HCT116 (cell line): ENCODE data around the gene FNBP1L. TPM values are rescaled to one million over a fixed set of nuclear protein-coding genes. Genes with fewer than 3 reads are reported as not detected.

Experiments used
- ATAC-seq: fragments of 200-7000 bp; cut with Tn5 transposase; 2 replicates; pipeline ENCODE4 v1.9.1; 2020; ENCODE audit warnings: mild to moderate bottlenecking, moderate library complexity
- BruUV-seq: library from RNA; stranded (reverse); fragments of 400-500 nt; replicated peaks from 2 replicates; lab custom pipeline; 2021; lab: Mats Ljungman, UMichigan
- CTCF ChIA-PET: fragments of 300-600 bp; sonication (Branson Sonifier 250); formaldehyde crosslinking; loops from one replicate; lab custom pipeline; 2021; ENCODE audit warnings: antibody characterized with exemption; lab: Charles Lee
- POLR2A ChIA-PET: fragments of 300-600, 350-600 bp; sonication (Branson Sonifier 250); formaldehyde crosslinking; loops from one replicate; lab custom pipeline; 2021; ENCODE audit warnings: antibody characterized with exemption; lab: Charles Lee
- RAD21 ChIA-PET, 2 experiments: fragments of 300-600 bp; sonication (Branson Sonifier 250); formaldehyde crosslinking; loops; one replicate each; lab custom pipeline; 2023; ENCODE audit warnings: low total read pairs in 2 of 2; ENCODE audit not compliant: uncharacterized antibody in 2 of 2, unreplicated experiment in 2 of 2, low non-redundant PET in 1 of 2; lab: Charles Lee
- DNase-seq: peaks from one replicate; pipeline ENCODE4 v3.0.0-alpha.2; 2010; ENCODE audit warnings: low read depth, low spot score
- H2AFZ ChIP-seq: fragments of 200-600 bp; shearing (Covaris generic), sonication (generic); 2 replicates; pipeline ENCODE4 v1.6.1; 2017; ENCODE audit warnings: low read depth, mixed run types, mixed read lengths, antibody characterized with exemption, low read length; ENCODE audit not compliant: poor library complexity, severe bottlenecking
- H3K27ac ChIP-seq: 2 replicates; pipeline ENCODE4 v1.5.1; 2012; ENCODE audit warnings: low read depth, low read length
- H3K27me3 ChIP-seq: fragments of 200-600 bp; sonication (generic); 2 replicates; pipeline ENCODE4 v1.6.1; 2016; ENCODE audit warnings: mixed run types, low read length, mixed read lengths; ENCODE audit not compliant: insufficient read depth
- H3K36me3 ChIP-seq, 2 experiments: fragments of 200-500 bp in 1 of 2; fragments of 200-600 bp in 1 of 2; sonication (Bioruptor generic) in 1 of 2; sonication (generic) in 1 of 2; 2 replicates each; pipeline versions ENCODE4 v1.5.1 to v1.6.1; 2014 to 2016; ENCODE audit warnings: low read length in 2 of 2, inconsistent platforms in 1 of 2, mixed read lengths in 1 of 2, mixed run types in 1 of 2; ENCODE audit not compliant: insufficient read depth in 2 of 2, control insufficient read depth in 1 of 2
- H3K4me1 ChIP-seq, 2 experiments: fragments of 200-600 bp in 1 of 2; sonication (generic) in 1 of 2; 2 replicates each; pipeline versions ENCODE4 v1.5.1 to v1.6.1; 2012 to 2017; ENCODE audit warnings: low read length in 2 of 2, inconsistent platforms in 1 of 2, mild to moderate bottlenecking in 1 of 2, mixed read lengths in 1 of 2, mixed run types in 1 of 2, moderate library complexity in 1 of 2; ENCODE audit not compliant: insufficient read depth in 2 of 2, control insufficient read depth in 1 of 2
- H3K4me2 ChIP-seq: fragments of 200-600 bp; sonication (generic); 2 replicates; pipeline ENCODE4 v1.6.1; 2017; ENCODE audit warnings: mixed run types, low read length, mixed read lengths
- H3K4me3 ChIP-seq, 2 experiments: fragments of 200-600 bp in 1 of 2; sonication (generic) in 1 of 2; replicated peaks in 1 of 2; 2 replicates each; pipeline ENCODE4 v1.5.1; 2011 to 2016; ENCODE audit warnings: low read length in 2 of 2, control low read depth in 1 of 2, low read depth in 1 of 2, mild to moderate bottlenecking in 1 of 2, mixed read lengths in 1 of 2, mixed run types in 1 of 2
- H3K79me2 ChIP-seq: fragments of 200-600 bp; sonication (generic); 2 replicates; pipeline ENCODE4 v1.6.1; 2017; ENCODE audit warnings: mild to moderate bottlenecking, mixed run types, low read length, moderate library complexity, mixed read lengths; ENCODE audit not compliant: insufficient read depth
- H3K9ac ChIP-seq: fragments of 200-600 bp; sonication (generic); 2 replicates; pipeline ENCODE4 v1.6.1; 2016; ENCODE audit warnings: low read length, mixed read lengths
- H3K9me2 ChIP-seq: fragments of 200-600 bp; sonication (generic), shearing (Covaris generic); 2 replicates; pipeline ENCODE4 v1.6.1; 2017; ENCODE audit warnings: mixed run types, mild to moderate bottlenecking, moderate library complexity; ENCODE audit not compliant: insufficient read depth
- H3K9me3 ChIP-seq, 2 experiments: fragments of 200-500 bp in 1 of 2; fragments of 200-600 bp in 1 of 2; sonication (Bioruptor generic) in 1 of 2; sonication (generic) in 1 of 2; 2 replicates each; pipeline ENCODE4 v1.6.1; 2014 to 2017; ENCODE audit warnings: low read length in 2 of 2, mixed read lengths in 2 of 2, inconsistent platforms in 1 of 2, low read depth in 1 of 2, mild to moderate bottlenecking in 1 of 2, mixed run types in 1 of 2, moderate library complexity in 1 of 2; ENCODE audit not compliant: control insufficient read depth in 1 of 2, insufficient read depth in 1 of 2
- H4K20me1 ChIP-seq: fragments of 200-600 bp; sonication (generic), shearing (Covaris generic); 2 replicates; pipeline ENCODE4 v1.6.1; 2017; ENCODE audit warnings: mixed run types, mild to moderate bottlenecking, moderate library complexity; ENCODE audit not compliant: insufficient read depth
- CBX3 ChIP-seq: IDR thresholded peaks from 2 replicates; pipeline ENCODE4 v1.6.1; 2012; ENCODE audit warnings: low read depth
- ELF1 ChIP-seq: IDR thresholded peaks from 2 replicates; pipeline ENCODE4 v1.6.1; 2012; ENCODE audit warnings: low read depth, borderline replicate concordance
- FOSL1 ChIP-seq: IDR thresholded peaks from 2 replicates; pipeline ENCODE4 v1.6.1; 2012; ENCODE audit warnings: low read depth
- POLR2A ChIP-seq: IDR thresholded peaks from 2 replicates; pipeline ENCODE4 v1.7.0; 2011; ENCODE audit warnings: borderline replicate concordance; ENCODE audit not compliant: insufficient read depth, insufficient read length; ENCODE audit errors: extremely low read depth
- POLR2AphosphoS5 ChIP-seq: IDR thresholded peaks from 2 replicates; pipeline ENCODE4 v1.6.1; 2011; ENCODE audit warnings: mild to moderate bottlenecking, low read depth, low read length, moderate library complexity
- RAD21 ChIP-seq: IDR thresholded peaks from 2 replicates; pipeline ENCODE4 v1.6.1; 2012; ENCODE audit warnings: low read depth, mild to moderate bottlenecking
- SP1 ChIP-seq: IDR thresholded peaks from 2 replicates; pipeline ENCODE4 v1.6.1; 2012; ENCODE audit warnings: low read depth
- intact Hi-C: fragments of 100-400 bp; cut with micrococcal nuclease; formaldehyde crosslinking; loops from 2 replicates; pipeline ENCODE4 v1.10.0; 2022
- total RNA-seq: library from RNA; stranded (reverse); gene quantifications from one replicate; pipeline ENCODE4 v1.2.1, GENCODE V29; 2021; ENCODE audit not compliant: unreplicated experiment
- TF ChIP-seq, protein P1 (sequence below): IDR thresholded peaks from 2 replicates; pipeline ENCODE4 v1.6.1; 2012
- TF ChIP-seq, protein P2 (sequence below): IDR thresholded peaks from 2 replicates; pipeline ENCODE4 v1.6.1; 2011; ENCODE audit warnings: mild to moderate bottlenecking, low read length, moderate library complexity; ENCODE audit not compliant: insufficient replicate concordance; ENCODE audit errors: extremely low read depth

The FNBP1L gene
- total RNA-seq, 1 experiment from 2014 or later, result 26.1 TPM

DNA sequence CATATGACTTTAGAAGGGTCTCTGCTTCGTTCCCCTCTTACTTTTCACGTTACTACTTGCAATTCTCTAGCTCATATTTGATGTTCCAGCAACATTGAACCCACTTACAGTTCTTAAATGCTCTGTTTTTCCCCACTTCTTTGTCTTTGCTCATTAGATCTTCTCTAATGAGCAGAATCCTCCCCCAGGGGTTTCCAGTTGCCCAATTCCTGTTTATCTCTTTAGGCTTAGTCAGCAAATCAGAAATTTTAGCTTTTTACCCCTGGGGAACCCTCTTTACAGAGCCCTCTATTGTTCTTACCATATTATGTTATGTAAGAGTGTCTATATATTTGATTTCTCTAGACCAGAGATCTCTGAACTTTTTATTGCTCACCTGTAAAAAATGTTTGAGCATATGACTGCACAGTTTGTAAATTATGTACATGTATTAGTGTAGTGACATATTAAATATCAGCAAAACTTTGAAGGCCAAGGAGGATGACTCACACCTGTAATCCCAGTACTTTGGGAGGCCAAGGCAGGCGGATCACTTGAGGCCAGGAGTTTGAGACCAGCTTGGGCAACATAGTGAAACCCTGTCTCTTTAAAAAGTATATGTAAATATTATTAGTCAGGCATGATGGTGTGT, 71.4 kb downstream of the FNBP1L start:
- Histone ChIP-seq H3K9me2 (no peaks in the 10 kb centered on the region), H3K36me3 (no peaks in the 10 kb centered on the region), H3K4me1 (peaks cover 4 to 15% of the 10 kb centered on the region in 2 experiments; a peak in 3 of 4 replicates), H3K4me3 (no peak overlapping the region), H3K27ac (no peak overlapping the region), H3K4me2 (peak overlapping the region; percentile 34), H4K20me1 (no peaks in the 10 kb centered on the region), H2AFZ (no peak overlapping the region), H3K9ac (no peak overlapping the region), H3K27me3 (no peaks in the 10 kb centered on the region)
- BruUV-seq, result no TSS peak
- ChIA-PET RAD21 (no interaction called here), CTCF (no interaction called here)
- ATAC-seq, result peak; percentile 37; the same call in 1 of the 2 replicates
- TF ChIP-seq POLR2A (no peak), CBX3 (no peak), ELF1 (no peak), SP1 (no peak), RAD21 (no peak), POLR2AphosphoS5 (no peak), FOSL1 (no peak; the same call in 1 of the 2 replicates)
- TF ChIP-seq, protein P1, sequence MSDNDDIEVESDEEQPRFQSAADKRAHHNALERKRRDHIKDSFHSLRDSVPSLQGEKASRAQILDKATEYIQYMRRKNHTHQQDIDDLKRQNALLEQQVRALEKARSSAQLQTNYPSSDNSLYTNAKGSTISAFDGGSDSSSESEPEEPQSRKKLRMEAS, result no peak
- TF ChIP-seq, protein P2, sequence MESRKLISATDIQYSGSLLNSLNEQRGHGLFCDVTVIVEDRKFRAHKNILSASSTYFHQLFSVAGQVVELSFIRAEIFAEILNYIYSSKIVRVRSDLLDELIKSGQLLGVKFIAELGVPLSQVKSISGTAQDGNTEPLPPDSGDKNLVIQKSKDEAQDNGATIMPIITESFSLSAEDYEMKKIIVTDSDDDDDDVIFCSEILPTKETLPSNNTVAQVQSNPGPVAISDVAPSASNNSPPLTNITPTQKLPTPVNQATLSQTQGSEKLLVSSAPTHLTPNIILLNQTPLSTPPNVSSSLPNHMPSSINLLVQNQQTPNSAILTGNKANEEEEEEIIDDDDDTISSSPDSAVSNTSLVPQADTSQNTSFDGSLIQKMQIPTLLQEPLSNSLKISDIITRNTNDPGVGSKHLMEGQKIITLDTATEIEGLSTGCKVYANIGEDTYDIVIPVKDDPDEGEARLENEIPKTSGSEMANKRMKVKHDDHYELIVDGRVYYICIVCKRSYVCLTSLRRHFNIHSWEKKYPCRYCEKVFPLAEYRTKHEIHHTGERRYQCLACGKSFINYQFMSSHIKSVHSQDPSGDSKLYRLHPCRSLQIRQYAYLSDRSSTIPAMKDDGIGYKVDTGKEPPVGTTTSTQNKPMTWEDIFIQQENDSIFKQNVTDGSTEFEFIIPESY, result no peak
- TF ChIP-seq, all 23 proteins: peak for 0
- POLR2A ChIA-PET, result no interaction called here
- no peaks in the 10 kb centered on the region for H3K9me3 ChIP-seq
- H3K79me2 ChIP-seq, result no peaks in the 10 kb centered on the region; the same call in 1 of the 2 replicates
- intact Hi-C loops, result no loop called here
- no peak for DNase-seq
